HepG2 (cell line): ENCODE results near the gene APPBP2. TPM values are rescaled to one million over a fixed set of nuclear protein-coding genes. Genes with fewer than 3 reads are reported as not detected.

ENCODE experiments used
- ATF1 ChIP-seq: IDR thresholded peaks from 2 replicates; pipeline ENCODE4 v1.6.1; 2016; ENCODE audit warnings: mild to moderate bottlenecking, control low read depth
- CCDC6 ChIP-seq: sonication (generic); formaldehyde crosslinking; IDR thresholded peaks from 2 replicates; pipeline ENCODE4 v1.8.1; 2022; ENCODE audit warnings: mild to moderate bottlenecking, missing genetic modification reagents, moderate library complexity
- ETV5 ChIP-seq: IDR thresholded peaks from 2 replicates; pipeline ENCODE4 v1.6.1; 2018; ENCODE audit warnings: missing biosample characterization, missing genetic modification reagents, inconsistent platforms, borderline replicate concordance
- FOXP4 ChIP-seq: sonication (generic); formaldehyde crosslinking; IDR thresholded peaks from 2 replicates; pipeline ENCODE4 v1.4.0; 2020; ENCODE audit warnings: missing genetic modification reagents
- GTF3A ChIP-seq: sonication (generic); formaldehyde crosslinking; conservative IDR thresholded peaks from 2 replicates; pipeline ENCODE4 v1.4.0; 2020; ENCODE audit warnings: mild to moderate bottlenecking, missing genetic modification reagents
- HMG20B ChIP-seq: conservative IDR thresholded peaks from 2 replicates; pipeline ENCODE4 v1.6.1; 2016; ENCODE audit warnings: missing genetic modification reagents, missing compliant biosample characterization
- KIAA2018 ChIP-seq: sonication (generic); formaldehyde crosslinking; IDR thresholded peaks from 2 replicates; pipeline ENCODE4 v1.5.0; 2020; ENCODE audit warnings: mild to moderate bottlenecking, missing genetic modification reagents, borderline replicate concordance
- MATR3 ChIP-seq: sonication (generic); formaldehyde crosslinking; IDR thresholded peaks from 2 replicates; pipeline ENCODE4 v1.4.0; 2020; ENCODE audit warnings: missing genetic modification reagents
- MXD4 ChIP-seq: IDR thresholded peaks from 2 replicates; pipeline ENCODE4 v1.6.1; 2016; ENCODE audit warnings: mild to moderate bottlenecking, missing biosample characterization, missing genetic modification reagents
- MYNN ChIP-seq: sonication (generic); formaldehyde crosslinking; IDR thresholded peaks from 2 replicates; pipeline ENCODE4 v1.4.0; 2020; ENCODE audit warnings: mild to moderate bottlenecking, low read depth, missing genetic modification reagents
- NFYC ChIP-seq: IDR thresholded peaks from 2 replicates; pipeline ENCODE4 v1.6.1; 2016; ENCODE audit warnings: missing genetic modification reagents, missing compliant biosample characterization
- NR2F2 ChIP-seq: IDR thresholded peaks from 2 replicates; pipeline ENCODE4 v1.6.1; 2012; ENCODE audit warnings: low read depth, inconsistent platforms, borderline replicate concordance
- ONECUT2 ChIP-seq: sonication (generic); formaldehyde crosslinking; IDR thresholded peaks from 2 replicates; pipeline ENCODE4 v1.4.0; 2020; ENCODE audit warnings: missing genetic modification reagents
- ZBTB14 ChIP-seq: sonication (generic); formaldehyde crosslinking; IDR thresholded peaks from 2 replicates; pipeline ENCODE4 v1.4.0; 2020; ENCODE audit warnings: missing genetic modification reagents
- ZMYM4 ChIP-seq: sonication (generic); formaldehyde crosslinking; IDR thresholded peaks from 2 replicates; pipeline ENCODE4 v1.8.1; 2023; ENCODE audit warnings: mild to moderate bottlenecking, missing genetic modification reagents
- ZNF33A ChIP-seq: sonication (generic); formaldehyde crosslinking; IDR thresholded peaks from 2 replicates; pipeline ENCODE4 v1.5.1; 2020; ENCODE audit warnings: missing genetic modification reagents, mild to moderate bottlenecking, moderate library complexity, borderline replicate concordance
- ZNF446 ChIP-seq: sonication (generic); formaldehyde crosslinking; IDR thresholded peaks from 2 replicates; pipeline ENCODE4 v1.5.0; 2020; ENCODE audit warnings: mild to moderate bottlenecking, missing genetic modification reagents
- polyA plus RNA-seq, 8 experiments: library from polyadenylated mRNA; depleted of rRNA in 3 of 8; stranded (reverse) in 7 of 8; unstranded in 1 of 8; fragments of >200 nt; fragmentation: Illumina TruSeq in 4 of 8; extraction: Trizol in 4 of 8; gene quantifications; 2 replicates each; pipeline versions ENCODE4 v1.2.1 to v1.2.3, GENCODE V29; 2011 to 2016; ENCODE audit warnings: low read depth in 4 of 8, missing spikeins in 1 of 8, mixed read lengths in 1 of 8; ENCODE audit not compliant: insufficient read depth in 1 of 8
- total RNA-seq, 5 experiments: library from RNA; depleted of rRNA; stranded (reverse); fragments of >200 nt; fragmentation: Illumina TruSeq; extraction: Trizol; gene quantifications; 2 replicates each; pipeline ENCODE4 v1.2.3, GENCODE V29; 2016; ENCODE audit warnings: low read depth in 1 of 5

Gene APPBP2
- total and polyA plus RNA-seq, 2 of the 13 experiments (the other 11 are each of a cell fraction or from before 2014, with no cell fraction given) = 17.5 to 45.8 TPM

GRCh38 chr17:60442271-60443173, 83.5 kb downstream of the APPBP2 start (continued):
- TF ChIP-seq FOXP4 (CRISPR knock-in tag) (0 out of 2 replicates have a peak, but pooled peaks have one; percentile 19), ATF1 (CRISPR knock-in tag) (peak; percentile 10; the same call in 1 of the 2 replicates), ZNF33A (CRISPR knock-in tag) (no peak), HMG20B (CRISPR knock-in tag) (no peak), ZMYM4 (CRISPR knock-in tag) (no peak), MYNN (CRISPR knock-in tag) (no peak), ETV5 (CRISPR knock-in tag) (peak; percentile 18; the same call in 1 of the 2 replicates), NFYC (CRISPR knock-in tag) (no peak), NR2F2 (no peak), MXD4 (0 out of 2 replicates have a peak, but pooled peaks have one; percentile 39), ZNF446 (CRISPR knock-in tag) (no peak), MATR3 (CRISPR knock-in tag) (no peak), CCDC6 (CRISPR knock-in tag) (no peak), ZBTB14 (CRISPR knock-in tag) (no peak), KIAA2018 (no peak), ONECUT2 (no peak), GTF3A (CRISPR knock-in tag) (no peak)
